ENCODE results near the gene PPP2R5C.

Gene PPP2R5C

DNA sequence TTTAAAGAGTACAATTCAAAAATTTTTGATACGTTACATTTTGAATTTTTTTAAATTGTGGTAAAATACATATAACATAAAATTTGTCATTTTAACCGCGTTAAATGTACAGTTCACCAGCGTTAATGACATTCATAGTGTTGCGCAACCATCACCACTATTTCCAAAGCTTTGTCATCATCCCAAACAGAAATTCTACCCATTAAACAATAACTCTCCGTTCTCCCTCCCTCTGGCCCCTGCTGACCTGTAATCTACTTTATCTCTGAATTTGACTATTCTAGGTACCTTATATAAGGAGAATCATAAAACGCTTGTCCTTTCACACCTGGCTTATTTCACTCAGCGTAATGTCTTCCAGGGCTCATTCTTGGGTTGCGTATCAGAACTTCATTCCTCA is 133.7 kb downstream of the PPP2R5C start:
- DNase-seq: no peak

GRCh38 chr14:101897326-101897725 is 135.8 kb downstream of the PPP2R5C start:
- no peak for DNase-seq

- DNase-seq: no peak
These were observed 136.9 kb downstream of the PPP2R5C start for GRCh38 chr14:101898416-101898815.

GRCh38 chr14:101899263-101899662 is 137.8 kb downstream of the PPP2R5C start:
- no peak for DNase-seq

- DNase-seq: no peak
These were observed 138.7 kb downstream of the PPP2R5C start for GRCh38 chr14:101900253-101900652.

DNA sequence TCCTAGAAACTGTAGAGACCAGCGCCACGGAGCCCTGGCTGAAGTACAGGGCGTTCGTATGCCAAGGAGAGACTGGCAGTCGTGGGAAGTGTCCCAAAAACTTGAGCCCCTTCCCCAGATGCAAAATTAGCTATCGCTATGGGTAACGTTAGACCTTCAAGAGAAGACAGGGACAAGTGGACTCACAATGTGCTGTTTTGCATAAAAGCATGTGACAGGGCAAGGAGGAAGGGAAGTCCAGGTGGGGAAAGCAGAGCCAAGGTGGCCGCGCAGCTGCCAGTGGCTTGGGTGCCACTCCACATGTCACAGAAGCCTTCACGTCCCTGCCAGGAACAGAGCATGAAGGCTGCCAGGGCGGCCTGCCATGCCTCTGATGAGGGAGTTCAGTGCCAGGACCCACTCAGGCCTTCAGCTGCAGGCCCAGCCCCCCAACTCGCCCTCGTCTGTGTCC is 141.6 kb downstream of the PPP2R5C start:
- no peak for DNase-seq

GRCh38 chr14:101905614-101906013 is 144.1 kb downstream of the PPP2R5C start:
- no peak for DNase-seq

- DNase-seq: no peak
These were observed 145.1 kb downstream of the PPP2R5C start for GRCh38 chr14:101906645-101907044.

GRCh38 chr14:101907619-101908018 is 146.1 kb downstream of the PPP2R5C start:
- DNase-seq: no peak

- DNase-seq: no peak
These were observed 147.3 kb downstream of the PPP2R5C start for GRCh38 chr14:101908795-101909194.

DNA sequence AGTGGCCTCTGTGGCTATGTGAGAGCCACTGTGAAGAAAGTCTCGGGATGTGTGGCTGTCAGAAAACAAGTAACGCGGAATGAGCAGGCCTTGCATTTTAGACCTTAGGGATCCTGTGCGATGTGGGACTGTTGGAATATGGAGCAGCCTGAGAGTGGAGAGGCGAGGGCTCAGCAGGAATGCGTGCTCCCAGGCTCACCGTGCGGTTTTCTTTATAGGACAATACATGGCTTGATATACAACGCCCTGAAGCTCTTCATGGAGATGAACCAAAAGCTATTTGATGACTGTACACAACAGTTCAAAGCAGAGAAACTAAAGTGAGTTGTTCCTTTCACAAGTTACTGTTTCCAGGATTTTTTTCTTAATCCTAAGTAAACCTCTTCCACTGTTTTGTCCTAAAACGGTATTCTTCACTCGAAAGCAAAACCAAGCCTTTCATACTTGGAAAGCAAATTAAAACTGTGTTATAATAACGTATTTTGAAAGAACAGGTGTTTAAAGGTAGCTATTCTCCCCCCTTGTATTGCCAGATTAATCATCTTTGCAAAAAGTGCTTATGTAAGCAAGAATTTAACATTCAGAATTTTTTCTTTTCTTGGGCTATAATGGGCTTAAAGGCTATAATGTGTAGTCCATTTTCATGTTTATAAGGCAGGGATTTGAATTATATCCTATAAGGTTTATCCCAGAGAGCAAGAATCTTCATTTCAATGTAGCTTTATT is 148.0 kb downstream of the PPP2R5C start:
- DNase-seq: no peak

- no peak for DNase-seq
These were observed 151.3 kb downstream of the PPP2R5C start for GRCh38 chr14:101912841-101913240.

DNA sequence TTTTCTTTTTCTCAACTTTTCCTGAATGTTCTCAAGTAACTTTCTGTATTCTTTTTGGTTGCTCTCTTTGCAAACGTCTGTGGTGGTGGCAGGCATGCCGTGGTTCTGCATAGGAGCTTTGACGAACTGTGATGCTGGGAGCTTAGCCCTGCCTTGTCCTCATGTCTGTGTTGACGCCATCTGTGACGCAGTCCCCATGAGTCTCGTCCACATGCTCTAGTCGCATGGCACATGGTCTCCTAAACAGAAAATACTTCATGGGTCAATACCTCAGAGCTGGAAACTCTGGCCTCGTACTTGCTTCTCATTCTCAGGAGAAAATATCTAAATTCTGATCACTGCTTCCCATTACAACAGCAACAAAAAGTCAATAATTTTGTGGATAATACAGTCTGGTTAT is 152.6 kb downstream of the PPP2R5C start:
- no peak for DNase-seq

- no peak for DNase-seq
These were observed 154.6 kb downstream of the PPP2R5C start for GRCh38 chr14:101915871-101916815.

DNA sequence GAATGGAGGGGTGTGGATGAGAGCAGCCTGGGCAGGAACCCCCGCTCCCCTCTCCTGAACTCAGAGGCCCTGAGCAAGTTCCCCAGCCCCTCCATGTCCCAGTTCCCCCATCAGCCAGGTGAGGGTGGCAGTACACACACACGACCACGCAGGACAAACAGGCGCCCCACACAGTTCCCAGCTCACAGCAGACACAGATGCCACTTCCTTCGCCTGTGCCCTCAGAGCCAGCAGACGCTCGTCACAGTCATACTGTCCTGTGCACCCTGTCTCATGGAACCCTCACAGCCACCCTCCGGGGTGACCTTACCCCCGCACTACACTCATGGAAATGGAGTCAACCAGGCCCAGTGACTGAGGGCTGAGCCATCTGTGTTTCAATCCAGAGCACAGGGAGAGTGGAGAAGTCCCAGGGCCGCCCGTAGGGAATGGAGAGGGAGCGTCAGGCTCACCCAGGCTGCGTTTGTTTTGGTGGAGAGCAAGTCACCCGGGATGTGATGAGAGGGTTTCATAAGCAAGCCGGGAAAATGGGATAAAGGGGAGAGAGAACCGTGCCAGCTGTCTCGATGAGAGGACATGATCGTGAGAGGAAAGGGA is 155.4 kb downstream of the PPP2R5C start:
- no peak for DNase-seq

GRCh38 chr14:101917413-101918017 is 156.0 kb downstream of the PPP2R5C start:
- DNase-seq: no peak

DNA sequence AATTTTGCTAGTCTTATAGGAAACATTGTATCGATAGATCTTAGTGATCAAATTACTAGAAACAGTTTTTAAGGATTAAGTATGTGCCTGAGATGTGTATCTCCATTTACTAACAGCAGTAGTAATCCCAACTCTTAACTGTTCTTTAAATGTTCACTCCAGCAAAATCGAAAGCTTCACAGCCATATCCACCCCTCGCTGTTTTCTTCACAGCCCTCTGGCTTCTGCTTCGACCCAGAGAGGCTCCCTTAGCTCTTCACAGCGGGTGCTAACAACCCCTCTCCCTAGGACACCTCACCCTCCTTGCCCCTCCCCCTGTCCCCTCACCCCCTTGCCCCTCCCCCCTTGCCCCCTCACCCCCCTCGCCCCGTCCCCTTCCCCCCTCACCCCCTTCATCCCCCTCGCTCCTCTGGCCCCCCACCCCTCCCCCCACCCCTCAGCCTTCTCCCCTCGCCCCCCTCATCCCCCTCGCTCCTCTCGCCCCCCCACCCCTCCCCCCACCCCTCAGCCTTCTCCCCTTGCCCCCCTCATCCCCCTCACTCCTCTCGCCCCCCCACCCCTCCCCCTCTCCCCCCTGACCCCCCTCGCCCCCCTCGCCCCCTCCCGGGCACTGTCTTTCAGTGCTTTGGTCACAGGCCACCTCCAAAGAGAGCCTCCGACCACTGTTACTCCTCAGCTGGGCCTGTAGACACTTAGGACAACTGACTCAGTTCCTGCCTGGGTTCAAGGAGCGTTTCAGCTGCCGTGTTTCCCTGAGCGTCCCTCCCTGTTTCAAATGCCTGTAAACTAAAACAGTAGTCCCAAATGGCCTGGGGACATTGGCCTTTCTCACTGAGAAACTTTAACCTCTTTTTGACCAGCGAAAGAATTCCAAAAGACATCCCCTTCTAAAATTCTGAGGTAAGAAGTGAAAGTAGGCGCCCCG is 156.8 kb downstream of the PPP2R5C start:
- DNase-seq: no peak

GRCh38 chr14:101920271-101920670 is 158.8 kb downstream of the PPP2R5C start:
- no peak for DNase-seq

DNA sequence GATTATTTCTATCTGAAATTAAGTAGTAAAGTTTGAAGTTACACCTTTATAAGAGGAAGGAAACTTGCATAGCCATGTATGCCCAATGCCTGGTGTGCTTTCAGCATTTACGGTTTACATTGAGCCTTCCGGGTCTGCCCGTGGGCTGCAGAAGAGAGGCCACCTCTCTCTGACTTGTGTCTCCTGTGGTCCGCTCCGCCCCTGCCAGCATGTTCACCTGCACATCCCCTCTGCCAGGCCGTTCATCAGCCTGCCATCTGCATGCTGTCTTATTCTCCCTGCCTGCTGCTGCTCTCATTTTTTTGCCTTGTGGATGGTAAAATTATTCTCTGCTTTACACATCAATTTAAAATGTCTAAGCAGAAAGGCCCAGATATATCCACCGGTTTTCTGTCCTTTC is 161.4 kb downstream of the PPP2R5C start:
- no peak for DNase-seq

DNA sequence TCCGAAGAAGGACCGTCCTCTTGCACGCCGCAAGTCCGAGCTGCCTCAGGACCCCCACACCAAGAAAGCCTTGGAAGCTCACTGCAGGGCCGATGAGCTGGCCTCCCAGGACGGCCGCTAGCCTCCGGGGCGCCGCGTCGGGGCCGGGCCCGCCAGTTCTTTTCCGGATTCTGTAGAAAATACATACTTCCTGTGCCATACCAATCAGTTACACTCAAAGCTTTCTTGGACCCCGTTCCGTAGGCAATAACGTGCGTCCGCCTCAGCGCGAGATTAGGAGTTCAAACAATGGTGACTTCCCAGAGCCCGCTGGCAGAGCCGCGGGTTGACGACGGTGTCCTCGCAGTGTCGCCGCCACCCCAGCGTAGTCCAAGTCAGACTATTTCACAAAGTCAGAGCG is 163.6 kb downstream of the PPP2R5C start:
- no peak for DNase-seq

GRCh38 chr14:101926085-101926484 is 164.6 kb downstream of the PPP2R5C start:
- DNase-seq: no peak

- DNase-seq: no peak
These were observed 165.1 kb downstream of the PPP2R5C start for GRCh38 chr14:101926620-101927019.
